NK-92 (cell line): ENCODE results near the gene NOTCH2.

Experiments used
- DNase-seq: peaks from one replicate; lab custom pipeline; 2025; ENCODE audit not compliant: unreplicated experiment; lab: John Stamatoyannopoulos, UW

The NOTCH2 gene

GRCh38 chr1:119911775-119912174, 157.7 kb downstream of the NOTCH2 start:
- no peak for DNase-seq

GRCh38 chr1:119910618-119911017, 158.8 kb downstream of the NOTCH2 start:
- no peak for DNase-seq

DNA sequence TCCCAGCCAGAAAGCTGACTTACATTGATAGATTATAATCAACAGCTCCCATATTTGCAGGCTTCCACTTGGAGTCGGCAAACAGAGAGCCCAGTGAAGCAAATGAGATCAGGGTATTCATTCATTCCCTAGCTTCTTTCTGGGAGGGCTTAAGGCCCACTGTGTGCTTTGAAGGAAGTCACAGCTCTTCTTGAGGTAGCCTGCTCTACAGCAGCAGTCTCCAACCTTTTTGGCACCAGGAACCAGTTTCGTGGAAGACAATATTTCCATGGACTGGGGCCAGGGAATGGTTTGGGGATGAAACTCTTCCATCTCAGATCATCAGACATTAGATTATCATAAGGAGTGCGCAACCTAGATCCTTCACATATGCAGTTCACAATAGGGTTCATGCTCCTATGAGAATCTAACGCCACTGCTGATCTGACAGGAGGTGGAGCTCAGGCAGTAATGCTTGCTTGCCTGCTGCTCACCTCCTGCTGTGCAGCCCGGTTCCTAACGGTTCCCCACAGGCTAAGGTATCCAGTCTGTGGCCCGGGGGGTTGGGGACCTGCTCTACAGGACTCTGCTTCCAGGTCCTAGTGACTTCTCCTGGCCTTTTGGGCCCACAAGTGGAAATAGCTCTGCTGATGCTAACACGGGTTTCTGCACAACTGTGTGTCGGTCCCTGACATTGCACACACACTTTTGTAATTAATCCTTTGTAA, 159.4 kb downstream of the NOTCH2 start:
- DNase-seq = no peak

GRCh38 chr1:119908661-119909060, 160.8 kb downstream of the NOTCH2 start:
- no peak for DNase-seq

- DNase-seq = no peak
Measured at GRCh38 chr1:119906927-119907652, 162.4 kb downstream of the NOTCH2 start.

DNA sequence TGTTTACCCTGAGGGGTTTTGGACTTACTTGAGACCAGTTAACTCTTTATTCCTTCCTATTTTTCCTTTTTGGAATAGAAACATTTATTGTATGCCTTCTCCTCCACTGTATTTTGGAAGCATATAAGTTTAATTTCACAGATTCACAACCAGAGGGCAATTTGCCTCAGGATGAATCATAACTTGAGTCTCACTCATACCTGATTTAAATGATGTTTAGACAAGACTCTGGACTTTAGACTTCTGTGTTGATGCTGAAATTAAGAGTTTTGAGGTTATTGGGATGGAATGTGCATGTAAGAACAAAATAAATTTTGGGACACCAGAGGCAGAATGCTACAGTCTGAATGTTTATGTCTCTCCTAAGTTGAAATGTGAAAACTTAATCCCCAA, 166.0 kb downstream of the NOTCH2 start:
- no peak for DNase-seq

GRCh38 chr1:119902775-119903442, 166.6 kb downstream of the NOTCH2 start:
- DNase-seq = no peak

GRCh38 chr1:119898981-119899720, 170.3 kb downstream of the NOTCH2 start:
- no peak for DNase-seq

GRCh38 chr1:119898530-119898929, 170.9 kb downstream of the NOTCH2 start:
- DNase-seq = no peak

DNA sequence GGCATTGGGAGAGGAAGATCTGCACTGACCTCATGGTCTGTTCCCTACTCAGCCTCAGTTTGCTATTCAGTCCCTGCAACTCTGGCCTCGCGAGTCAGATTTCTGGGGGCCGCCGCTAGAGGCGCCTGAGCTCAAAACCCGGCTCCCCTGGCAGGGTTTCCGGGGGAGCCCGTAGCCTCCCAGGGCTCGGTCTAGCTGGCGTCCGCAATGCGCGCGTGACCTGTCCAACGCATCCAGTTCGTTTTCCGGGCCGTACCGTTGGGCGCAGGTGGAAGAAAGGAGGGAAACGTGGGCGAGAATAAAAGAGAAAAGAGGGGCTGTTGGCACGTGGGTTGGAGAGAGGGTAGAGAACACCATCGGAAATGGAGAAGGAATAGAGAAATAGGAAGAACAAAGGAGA, 173.2 kb downstream of the NOTCH2 start, which contains the start of gene ADAM30:
Gene ADAM30 (minus strand): TSS at position 213 of the 400 bp plus-strand sequence. CDS start 179 bp downstream, at position 34.
- no peak for DNase-seq

GRCh38 chr1:119895102-119895501, 174.4 kb downstream of the NOTCH2 start:
- DNase-seq = no peak

DNA sequence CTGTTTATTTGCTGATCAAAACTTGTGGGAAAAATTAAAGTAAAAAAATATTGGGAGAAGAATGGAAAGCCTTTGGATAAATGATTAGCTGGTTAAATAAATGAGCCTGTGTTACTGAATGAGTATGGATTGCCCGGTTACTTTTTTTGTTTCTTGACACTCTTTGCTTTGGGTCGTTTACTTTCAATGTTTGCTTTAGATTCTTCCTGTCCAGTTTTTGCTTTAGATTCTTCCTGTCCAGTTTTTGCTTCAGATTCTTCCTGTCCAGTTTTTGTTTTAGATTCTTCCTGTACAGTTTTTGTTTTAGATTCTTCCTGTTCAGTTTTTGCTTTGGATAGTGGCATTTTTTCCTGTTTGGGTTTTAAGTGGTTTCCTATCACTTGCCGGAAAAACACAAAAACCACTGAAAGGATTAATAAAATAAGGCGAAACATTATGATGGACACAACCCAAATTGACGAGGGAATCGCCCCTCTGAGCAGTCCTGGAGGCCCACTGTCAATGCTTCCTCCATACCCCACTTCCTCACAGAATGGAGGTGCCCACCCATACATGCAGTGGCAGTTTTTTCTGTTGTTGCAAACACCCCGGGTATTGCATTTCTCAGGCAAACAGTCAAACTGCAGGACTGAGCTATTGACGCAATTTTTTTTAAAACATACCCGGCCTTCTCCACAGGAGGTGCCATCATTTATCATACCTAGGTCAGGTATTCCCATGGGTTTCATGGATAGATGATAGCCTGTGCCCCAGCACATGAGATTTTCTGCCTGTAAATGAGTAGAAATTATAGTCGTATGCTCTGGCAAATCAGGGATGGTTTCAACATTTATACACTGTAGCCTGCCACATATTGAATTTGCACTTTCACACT, 175.4 kb downstream of the NOTCH2 start:
- DNase-seq = no peak

GRCh38 chr1:119893238-119893791, 176.1 kb downstream of the NOTCH2 start:
- no peak for DNase-seq

DNA sequence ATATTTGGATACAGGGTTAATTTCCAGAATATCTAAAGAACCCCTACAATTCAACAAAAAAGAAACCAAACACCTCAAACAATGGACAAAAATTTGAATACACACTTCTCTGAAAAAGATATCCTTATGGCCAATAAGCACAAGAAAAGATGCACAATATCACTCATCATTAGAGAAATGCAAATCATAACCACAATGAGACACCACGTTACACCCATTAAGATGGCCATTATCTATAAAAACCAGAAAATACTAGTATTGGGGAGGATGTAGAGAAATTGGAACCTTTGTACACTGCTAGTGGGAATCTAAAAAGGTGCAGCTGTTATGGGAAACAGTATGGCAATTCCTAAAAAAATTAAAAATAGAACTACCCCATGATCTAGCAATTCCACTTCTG, 178.1 kb downstream of the NOTCH2 start:
- no peak for DNase-seq

DNA sequence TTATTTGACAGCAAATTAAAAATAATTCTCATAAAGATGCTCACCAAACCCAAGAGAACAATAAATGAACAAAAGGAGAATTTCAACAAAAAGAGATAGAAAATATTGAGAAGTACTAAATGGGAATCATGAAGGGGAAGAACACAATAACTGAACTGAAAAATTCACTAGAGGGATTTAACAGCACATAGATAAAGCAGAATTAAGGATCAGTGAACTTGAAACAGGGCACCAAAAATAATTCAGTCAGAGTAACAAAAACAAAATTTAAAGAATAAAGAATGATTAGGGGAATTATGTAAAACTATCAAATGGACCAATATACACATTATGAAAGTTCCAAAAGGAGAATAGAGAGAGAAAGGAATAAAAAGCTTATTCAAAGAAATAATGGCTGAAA, 181.0 kb downstream of the NOTCH2 start:
- DNase-seq = no peak

- no peak for DNase-seq
Measured at GRCh38 chr1:119887427-119887826, 182.0 kb downstream of the NOTCH2 start.

GRCh38 chr1:119885903-119886783, 183.3 kb downstream of the NOTCH2 start:
- DNase-seq = no peak

GRCh38 chr1:119884711-119885110, 184.8 kb downstream of the NOTCH2 start:
- no peak for DNase-seq

DNA sequence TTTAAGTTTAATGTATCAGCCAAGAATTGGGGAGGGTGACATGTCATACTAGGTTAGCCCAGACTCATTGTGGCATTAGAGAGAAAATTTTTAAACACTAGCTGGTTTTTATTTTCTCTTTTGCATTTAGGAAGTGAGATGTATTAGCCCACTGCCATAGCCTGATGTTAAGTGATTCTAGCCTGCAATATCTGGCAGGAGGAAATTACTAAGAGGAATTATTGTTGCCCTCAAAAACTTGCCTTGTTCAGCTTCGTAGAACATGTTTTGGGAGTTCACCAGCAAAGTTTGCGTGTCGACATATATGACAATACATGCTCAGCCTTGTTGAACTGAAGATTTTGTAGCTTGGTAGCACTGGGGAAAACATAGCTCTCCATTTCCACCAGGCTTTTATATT, 185.6 kb downstream of the NOTCH2 start:
- no peak for DNase-seq
